Measurements from ENCODE around the gene TMEM114. TPM values are rescaled to one million over a fixed set of nuclear protein-coding genes. Genes with fewer than 3 reads are reported as not detected.

The TMEM114 gene
- total RNA-seq, 1 donor = not detected

GRCh38 chr16:8588682-8589056 lies 1.6 kb downstream of the TMEM114 start:
- TF ChIP-seq CTCF (IDR thresholded peaks at IDR 0.05; ENCODE audit: insufficient read depth, low read length) = no peak
- DNase-seq (ENCODE audit: low read depth) = no peak
- no peak overlapping the region for H3K4me3 ChIP-seq (ENCODE audit: low read depth, low read length)

- no peak for TF ChIP-seq CTCF (IDR thresholded peaks at IDR 0.05; ENCODE audit: insufficient read depth, low read length)
- H3K4me3 ChIP-seq (ENCODE audit: low read depth, low read length) = no peak overlapping the region
- no peak for DNase-seq (ENCODE audit: low read depth)
Observed at GRCh38 chr16:8587065-8587464, 3.2 kb downstream of the TMEM114 start.

GRCh38 chr16:8585857-8586256 lies 4.5 kb downstream of the TMEM114 start:
- no peak for TF ChIP-seq CTCF (IDR thresholded peaks at IDR 0.05; ENCODE audit: insufficient read depth, low read length)
- no peak overlapping the region for H3K4me3 ChIP-seq (ENCODE audit: low read depth, low read length)
- DNase-seq (ENCODE audit: low read depth) = no peak

- TF ChIP-seq CTCF (IDR thresholded peaks at IDR 0.05; ENCODE audit: insufficient read depth, low read length) = no peak
- no peak overlapping the region for H3K4me3 ChIP-seq (ENCODE audit: low read depth, low read length)
- no peak for DNase-seq (ENCODE audit: low read depth)
Observed at GRCh38 chr16:8585041-8585440, 5.3 kb downstream of the TMEM114 start.

GRCh38 chr16:8583732-8584131 lies 6.6 kb downstream of the TMEM114 start:
- no peak for DNase-seq (ENCODE audit: low read depth)
- H3K4me3 ChIP-seq (ENCODE audit: low read depth, low read length) = no peak overlapping the region
- no peak for TF ChIP-seq CTCF (IDR thresholded peaks at IDR 0.05; ENCODE audit: insufficient read depth, low read length)

- DNase-seq (ENCODE audit: low read depth) = no peak
- no peak overlapping the region for H3K4me3 ChIP-seq (ENCODE audit: low read depth, low read length)
- no peak for TF ChIP-seq CTCF (IDR thresholded peaks at IDR 0.05; ENCODE audit: insufficient read depth, low read length)
Observed at GRCh38 chr16:8583199-8583598, 7.1 kb downstream of the TMEM114 start.

GRCh38 chr16:8581831-8582580 lies 8.3 kb downstream of the TMEM114 start:
- no peak overlapping the region for H3K4me3 ChIP-seq (ENCODE audit: low read depth, low read length)
- no peak for TF ChIP-seq CTCF (IDR thresholded peaks at IDR 0.05; ENCODE audit: insufficient read depth, low read length)
- no peak for DNase-seq (ENCODE audit: low read depth)

Measured in fibroblast of the aortic adventitia (primary cell).